ENCODE results near the gene SAMD10.
"Not testable (repeated sequence)": the region's sequence is repeated elsewhere in the genome, so short reads cannot be mapped to it uniquely, and the experiment has no call there.

SAMD10 gene

DNA sequence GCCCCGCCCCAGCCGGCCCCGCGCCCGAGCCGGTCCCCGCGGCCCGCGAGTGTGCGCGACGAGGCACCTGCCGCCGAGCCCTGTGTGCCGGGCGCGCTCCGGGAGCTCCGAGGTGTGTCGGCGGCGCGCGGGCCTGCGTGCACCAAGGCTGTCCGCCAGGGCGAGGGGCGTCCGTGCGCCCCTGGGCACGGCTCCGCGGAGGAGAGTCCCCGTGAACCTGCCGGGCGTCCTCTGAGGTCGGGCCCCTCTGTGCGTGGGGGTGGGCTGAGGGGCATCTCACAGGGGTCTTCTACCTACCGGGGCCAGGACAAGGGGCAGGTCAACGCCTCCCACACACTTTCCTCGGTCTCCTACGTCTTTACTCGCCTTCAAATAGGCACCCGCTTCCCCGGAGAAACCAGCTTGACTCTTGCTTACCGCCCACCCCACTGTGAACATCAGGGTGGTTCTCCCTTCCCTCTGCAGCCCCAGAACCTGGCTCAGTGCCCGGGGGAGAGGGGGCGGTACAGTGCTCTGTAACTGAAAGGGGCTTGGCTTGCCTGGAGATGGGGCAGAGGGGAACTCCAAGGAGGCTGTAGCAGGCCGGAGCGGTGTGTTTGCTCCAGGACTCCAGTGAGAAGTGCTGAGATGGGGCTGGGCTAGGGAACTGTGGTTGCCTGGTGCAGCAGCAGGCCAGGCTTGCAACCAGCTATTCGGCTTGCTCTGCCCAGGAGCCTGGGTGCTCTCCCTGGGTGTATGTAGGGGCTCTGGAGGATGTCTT is at the start of gene SAMD10:
Gene SAMD10, minus strand, starts transcription at position 86 of the 760 bp plus-strand sequence. CDS start 175 bp downstream, outside the sequence.
- DNase-seq, result peak; percentile 51
- in situ Hi-C loops (cut with HindIII; ENCODE audit: low pct_ligation_motif_present, low pct_unique_long_range_greater_than_20kb, low sequenced_read_pairs), result no loop called here

DNA sequence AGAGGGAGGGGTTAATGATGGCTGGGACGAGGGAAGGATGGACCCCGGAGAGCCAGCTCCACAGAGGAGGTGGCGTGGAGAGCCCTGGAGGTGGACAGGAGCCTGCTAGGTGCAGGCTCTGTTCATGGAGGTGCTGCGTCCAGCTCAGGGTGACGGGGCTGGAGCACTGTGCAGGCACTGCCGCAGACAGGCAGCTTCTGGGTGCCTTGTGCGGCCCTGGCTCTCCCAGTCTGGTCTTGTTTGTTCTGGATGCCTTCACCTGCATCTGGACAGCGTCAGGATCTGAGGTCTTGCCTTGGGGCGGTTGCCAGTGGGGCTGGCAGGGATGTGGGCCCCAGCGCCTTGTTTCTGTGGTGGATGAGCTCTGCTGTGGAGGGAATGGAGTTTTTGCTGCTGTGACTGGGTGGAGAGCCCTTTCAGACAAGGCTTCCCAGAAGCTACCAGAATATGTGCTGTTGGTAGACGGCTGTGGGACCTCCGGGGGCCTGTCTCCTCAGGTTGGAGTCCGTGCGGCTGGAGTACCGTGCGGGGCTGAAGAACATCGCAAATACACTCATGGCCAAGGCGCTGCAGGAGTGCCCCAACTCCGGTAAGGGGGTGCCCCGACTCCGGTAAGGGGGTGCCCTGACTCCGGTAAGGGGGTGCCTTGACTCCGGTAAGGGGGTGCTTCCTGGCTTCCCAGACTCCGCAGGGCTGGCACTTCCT is 48.7 kb upstream of the SAMD10 start:
- no peak for DNase-seq

DNA sequence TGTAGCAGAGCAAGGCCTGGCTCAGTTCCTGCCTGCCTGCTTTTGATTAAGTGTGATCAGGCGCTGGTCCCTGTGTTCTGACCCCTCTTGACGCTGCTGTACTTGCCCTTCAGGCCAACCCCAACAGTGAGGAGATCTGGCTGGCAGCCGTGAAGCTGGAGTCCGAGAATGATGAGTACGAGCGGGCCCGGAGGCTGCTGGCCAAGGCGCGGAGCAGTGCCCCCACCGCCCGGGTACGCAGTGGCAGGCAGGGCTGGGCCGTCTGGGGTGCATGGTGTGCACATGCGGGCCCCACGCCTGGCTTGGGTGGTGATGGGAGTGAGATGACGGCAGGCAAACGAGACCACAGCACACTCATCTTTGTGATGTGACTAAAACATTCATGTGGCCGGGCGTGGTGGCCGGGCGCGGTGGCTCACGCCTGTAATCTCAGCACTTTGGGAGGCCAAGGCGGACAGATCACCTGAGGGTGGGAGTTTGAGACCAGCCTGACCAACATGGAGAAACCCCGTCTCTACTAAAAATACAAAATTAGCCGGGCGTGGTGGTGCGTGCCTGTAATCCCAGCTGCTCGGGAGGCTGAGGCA is 46.5 kb upstream of the SAMD10 start:
- in situ Hi-C loops (cut with HindIII; ENCODE audit: low pct_ligation_motif_present, low pct_unique_long_range_greater_than_20kb, low sequenced_read_pairs), result no loop called here
- no peak for DNase-seq

More for the DNA sequence above, 48.7 kb upstream of the SAMD10 start:
- in situ Hi-C loops (cut with HindIII; ENCODE audit: low pct_ligation_motif_present, low pct_unique_long_range_greater_than_20kb, low sequenced_read_pairs), result no loop called here

DNA sequence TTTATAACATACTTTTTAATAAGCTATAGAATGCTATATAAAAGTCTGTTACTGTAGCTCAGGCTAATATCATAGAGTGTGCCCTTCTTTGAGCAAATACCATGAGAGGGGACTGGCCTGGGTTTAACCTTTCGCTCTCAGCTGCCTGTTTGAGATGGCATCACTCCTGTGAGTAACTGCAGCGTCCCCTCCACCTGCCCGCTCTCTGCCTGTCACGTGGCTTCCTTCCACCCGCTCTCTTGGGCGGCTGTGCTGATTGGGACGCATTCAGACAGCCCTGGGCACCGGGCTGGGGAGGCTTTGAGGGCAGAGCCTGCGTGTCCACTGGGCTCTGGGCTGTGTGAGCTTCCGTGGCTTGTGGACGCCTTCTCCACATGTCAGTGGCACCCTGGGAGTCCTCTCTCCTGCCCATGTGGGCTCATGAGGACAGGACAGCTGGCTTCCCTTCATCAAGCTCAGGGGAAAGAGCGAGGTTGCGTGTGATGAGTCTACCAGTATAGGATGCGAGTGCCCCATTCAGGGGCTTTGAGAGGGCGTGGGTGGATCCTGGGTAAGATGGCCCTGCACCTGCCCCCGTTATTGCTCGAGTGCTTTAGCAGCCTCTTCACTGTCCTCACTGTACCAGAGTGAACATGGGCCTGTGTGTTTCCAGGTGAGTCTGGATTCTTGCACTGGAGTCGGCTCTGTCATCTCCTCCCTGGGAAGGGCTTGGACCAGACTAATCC is 45.8 kb upstream of the SAMD10 start:
- no peak for DNase-seq
- in situ Hi-C loops (cut with HindIII; ENCODE audit: low pct_ligation_motif_present, low pct_unique_long_range_greater_than_20kb, low sequenced_read_pairs), result no loop called here

DNA sequence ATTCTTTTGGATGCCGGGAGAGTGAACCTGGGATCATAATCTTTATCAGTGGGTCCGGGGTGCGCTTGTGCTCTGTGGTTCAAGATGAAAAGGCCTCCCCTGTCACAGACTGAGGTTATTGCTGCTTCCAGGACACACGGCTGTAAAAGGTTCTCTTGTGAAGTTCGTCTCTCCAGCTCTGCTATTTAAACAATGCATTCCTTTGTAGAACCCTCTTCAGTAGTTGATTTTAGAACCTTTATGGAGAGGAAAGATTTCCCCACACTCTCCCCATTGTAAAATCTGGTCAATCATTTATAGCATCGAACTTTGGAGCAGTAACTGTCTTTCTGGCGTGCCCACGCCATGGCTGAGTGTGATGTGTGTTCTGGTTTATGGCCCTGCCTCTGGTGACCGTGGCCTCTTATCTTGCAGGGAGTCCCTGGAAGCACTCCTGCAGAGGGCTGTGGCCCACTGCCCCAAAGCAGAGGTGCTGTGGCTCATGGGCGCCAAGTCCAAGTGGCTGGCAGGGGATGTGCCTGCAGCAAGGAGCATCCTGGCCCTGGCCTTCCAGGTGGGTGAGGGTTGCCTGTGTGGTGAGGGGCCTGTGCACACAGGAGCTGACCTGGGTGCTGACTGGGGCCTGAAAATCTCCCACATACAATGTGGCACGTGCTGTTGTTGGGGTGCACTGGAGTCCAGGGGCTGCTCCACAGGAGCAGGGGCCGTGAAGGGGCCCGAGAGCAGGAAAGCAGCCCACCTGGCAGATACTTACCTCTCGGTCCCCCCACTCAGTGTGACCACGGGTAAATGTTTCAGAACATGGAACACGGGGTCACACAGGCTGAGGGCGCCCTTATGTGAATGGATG is 44.9 kb upstream of the SAMD10 start:
- DNase-seq, result no peak
- in situ Hi-C loops (cut with HindIII; ENCODE audit: low pct_ligation_motif_present, low pct_unique_long_range_greater_than_20kb, low sequenced_read_pairs), result no loop called here

DNA sequence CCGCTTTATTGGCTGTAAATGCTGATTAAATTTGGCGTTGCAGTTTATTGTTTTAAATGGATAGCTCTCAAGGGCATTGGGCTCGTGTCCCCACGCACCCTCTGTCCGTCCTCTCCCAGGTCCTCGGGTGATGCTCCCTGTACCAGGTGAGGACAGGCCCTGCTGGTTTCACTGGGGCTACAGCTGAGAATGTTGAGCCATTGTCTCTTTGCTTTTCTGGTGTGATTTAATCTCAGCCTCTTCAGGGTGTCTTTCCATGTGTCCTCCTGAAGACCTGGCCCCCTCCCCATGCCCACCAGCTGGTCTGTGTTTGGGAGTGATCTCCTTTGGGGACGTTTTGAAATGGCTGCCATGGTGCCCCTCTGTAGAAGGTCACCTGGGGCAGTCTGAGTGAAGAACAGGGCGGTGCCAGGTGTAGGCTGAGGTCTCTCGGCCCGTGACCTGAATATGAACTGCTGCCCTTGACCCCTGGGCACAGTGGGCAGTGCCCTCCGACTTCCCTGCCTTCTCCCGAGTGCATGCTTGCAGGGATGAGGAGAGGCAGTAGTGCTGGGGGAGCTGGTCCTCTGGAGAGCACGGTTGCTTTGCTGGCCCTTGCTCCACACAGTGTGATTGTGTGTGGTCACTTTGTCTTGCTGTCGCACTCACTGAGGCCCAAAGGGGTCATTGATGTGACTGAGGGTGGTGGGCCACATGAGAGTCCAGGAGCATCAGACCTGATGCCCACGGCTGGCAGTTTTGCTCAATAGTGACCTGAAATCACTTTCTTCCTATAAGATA is 44.1 kb upstream of the SAMD10 start:
- DNase-seq, result no peak
- in situ Hi-C loops (cut with HindIII; ENCODE audit: low pct_ligation_motif_present, low pct_unique_long_range_greater_than_20kb, low sequenced_read_pairs), result no loop called here

DNA sequence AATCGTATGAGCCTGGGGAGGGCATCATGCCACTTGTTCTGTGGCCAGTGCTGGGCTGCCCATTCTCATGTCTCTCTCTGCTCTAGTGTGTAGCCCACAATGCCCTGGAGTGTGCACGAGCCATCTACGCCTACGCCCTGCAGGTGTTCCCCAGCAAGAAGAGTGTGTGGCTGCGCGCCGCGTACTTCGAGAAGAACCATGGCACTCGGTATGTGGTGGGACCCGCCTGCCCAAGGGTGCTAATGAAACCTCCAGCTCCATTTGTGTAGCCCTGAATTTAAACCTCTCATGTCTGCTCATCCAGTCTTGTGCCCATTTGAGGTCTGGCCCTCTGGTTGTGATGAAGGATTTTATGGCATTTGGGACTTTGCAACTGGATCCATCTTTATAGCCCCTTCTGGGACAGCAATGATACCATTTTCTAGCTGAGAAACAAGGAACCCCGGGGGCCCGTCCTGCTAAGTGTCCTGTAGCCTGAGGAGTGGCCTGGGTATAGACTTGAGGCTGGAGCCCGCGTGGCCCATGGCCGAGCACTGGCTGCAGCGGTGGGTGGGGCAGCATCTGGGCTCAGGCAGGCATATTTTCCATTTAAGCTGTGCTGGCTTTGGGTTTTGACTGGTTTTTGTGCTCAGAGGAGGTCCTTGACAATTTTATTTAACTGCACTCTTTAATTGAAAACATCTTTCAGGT is 43.4 kb upstream of the SAMD10 start:
- DNase-seq, result no peak
- in situ Hi-C loops (cut with HindIII; ENCODE audit: low pct_ligation_motif_present, low pct_unique_long_range_greater_than_20kb, low sequenced_read_pairs), result no loop called here

DNA sequence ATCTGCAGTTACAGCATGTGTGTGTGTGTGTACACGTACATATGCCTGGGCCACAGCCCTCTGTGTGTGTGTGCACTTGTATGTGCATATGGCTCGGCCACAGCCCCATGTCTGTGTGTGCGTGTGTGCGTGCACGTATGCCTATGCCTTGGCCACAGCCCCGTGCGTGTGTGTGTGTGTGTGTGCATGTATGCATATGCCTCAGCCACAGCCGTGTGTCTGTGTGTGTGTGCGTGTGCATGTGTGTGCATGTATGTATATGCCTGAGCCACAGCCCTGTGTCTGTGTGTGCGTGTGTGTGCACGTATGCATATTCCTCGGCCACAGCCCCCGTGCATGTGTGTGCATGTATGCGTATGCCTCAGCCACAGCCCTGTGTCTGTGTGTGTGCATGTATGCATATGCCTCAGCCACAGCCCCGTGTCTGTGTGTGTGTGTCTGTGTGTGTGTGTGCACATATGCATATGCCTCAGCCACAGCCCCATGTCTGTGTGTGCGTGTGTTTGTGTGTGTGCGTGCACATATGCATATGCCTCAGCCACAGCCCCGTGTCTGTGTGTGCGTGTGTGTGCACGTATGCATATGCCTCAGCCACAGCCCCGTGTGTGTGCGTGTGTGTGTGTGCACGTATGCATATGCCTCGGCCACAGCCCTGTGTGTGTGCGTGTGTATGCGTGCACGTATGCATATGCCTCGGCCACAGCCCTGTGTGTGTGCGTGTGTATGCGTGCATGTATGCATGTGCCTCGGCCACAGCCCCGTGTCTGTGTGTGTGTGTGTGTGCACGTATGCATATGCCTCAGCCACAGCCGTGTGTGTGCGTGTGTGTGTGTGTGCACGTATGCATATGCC is 41.9 kb upstream of the SAMD10 start:
- in situ Hi-C loops (cut with HindIII; ENCODE audit: low pct_ligation_motif_present, low pct_unique_long_range_greater_than_20kb, low sequenced_read_pairs), result no loop called here
- no peak for DNase-seq

DNA sequence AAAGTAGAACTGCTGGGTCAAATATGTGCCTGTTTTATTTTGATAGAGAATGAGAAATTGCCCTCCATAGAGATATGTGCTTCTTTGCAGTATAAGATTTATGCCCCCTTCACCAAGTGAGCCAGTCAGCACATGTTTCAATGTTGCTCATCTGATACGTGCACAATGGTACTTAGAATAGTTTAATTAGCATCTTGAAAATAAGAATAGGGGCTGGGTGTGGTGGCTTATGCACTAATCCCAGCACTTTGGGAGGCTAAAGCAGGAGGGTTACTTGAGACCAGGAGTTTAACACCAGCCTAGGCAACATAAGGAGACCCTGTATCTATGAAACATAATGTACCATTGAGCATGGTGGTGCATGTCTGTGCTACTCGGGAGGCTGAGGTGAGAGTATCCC is 36.2 kb upstream of the SAMD10 start:
- DNase-seq, result no peak
- in situ Hi-C loops (cut with HindIII; ENCODE audit: low pct_ligation_motif_present, low pct_unique_long_range_greater_than_20kb, low sequenced_read_pairs), result no loop called here

DNA sequence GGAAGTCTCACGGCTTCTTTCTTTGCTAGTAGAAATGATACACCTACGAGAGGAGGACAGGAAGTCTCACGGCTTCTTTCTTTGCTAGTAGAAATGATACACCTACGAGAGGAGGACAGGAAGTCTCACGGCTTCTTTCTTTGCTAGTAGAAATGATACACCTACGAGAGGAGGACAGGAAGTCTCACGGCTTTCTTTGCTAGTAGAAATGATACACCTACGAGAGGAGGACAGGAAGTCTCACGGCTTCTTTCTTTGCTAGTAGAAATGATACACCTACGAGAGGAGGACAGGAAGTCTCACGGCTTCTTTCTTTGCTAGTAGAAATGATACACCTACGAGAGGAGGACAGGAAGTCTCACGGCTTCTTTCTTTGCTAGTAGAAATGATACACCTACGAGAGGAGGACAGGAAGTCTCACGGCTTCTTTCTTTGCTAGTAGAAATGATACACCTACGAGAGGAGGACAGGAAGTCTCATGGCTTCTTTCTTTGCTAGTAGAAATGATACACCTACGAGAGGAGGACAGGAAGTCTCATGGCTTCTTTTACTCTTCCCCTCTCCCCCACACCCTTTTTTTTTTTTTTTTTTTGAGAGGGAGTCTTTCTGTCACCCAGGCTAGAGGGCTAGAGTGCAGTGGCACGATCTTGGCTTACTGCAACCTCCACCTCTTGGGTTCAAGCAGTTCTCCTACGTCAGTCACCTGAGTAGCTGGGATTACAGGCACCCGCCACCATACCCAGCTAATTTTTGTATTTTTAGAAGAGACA is 33.1 kb upstream of the SAMD10 start:
- DNase-seq; in situ Hi-C loops (cut with HindIII; ENCODE audit: low pct_ligation_motif_present, low pct_unique_long_range_greater_than_20kb, low sequenced_read_pairs): not testable (repeated sequence)

DNA sequence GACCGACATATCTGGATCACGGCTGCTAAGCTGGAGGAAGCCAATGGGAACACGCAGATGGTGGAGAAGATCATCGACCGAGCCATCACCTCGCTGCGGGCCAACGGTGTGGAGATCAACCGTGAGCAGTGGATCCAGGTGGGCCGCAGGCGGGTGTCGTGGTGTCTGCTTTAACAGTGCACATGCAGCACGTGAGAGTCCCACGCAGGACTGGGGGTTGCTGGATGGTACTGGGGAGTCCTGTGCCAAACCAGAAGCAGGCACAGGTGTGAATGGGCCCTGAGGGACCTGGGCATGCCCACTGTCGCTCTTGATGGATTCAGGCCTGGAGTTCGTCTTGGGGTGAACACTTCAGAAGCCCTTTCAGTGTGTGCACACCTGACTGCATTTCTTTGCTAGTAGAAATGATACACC is 31.9 kb upstream of the SAMD10 start:
- in situ Hi-C loops (cut with HindIII; ENCODE audit: low pct_ligation_motif_present, low pct_unique_long_range_greater_than_20kb, low sequenced_read_pairs), result no loop called here
- no peak for DNase-seq

DNA sequence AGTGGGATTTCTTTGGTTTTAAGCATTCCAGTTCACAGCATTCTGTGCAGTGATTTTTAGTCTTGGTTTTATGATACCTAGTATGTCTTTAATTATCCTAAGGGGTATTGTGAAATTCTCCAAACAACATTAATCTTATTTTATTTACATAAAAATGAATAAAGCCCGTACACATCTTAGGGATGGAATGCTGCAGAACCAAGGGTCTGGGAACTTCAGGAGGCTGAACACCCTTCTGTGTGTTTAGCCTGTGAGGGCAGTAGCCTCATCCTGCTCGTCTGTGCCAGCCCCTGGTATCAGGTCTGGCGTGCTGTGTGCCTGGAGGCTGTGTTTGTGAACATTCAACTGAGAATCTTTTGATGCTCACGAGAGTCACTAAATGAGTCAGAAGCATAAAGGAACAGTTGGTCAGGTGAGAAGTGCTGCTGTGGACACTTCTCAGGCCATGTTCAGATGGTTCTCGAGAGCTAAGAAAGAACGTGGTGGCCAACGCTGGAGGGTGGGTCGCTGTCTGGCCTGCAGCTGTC is 31.3 kb upstream of the SAMD10 start:
- in situ Hi-C loops (cut with HindIII; ENCODE audit: low pct_ligation_motif_present, low pct_unique_long_range_greater_than_20kb, low sequenced_read_pairs), result no loop called here

DNA sequence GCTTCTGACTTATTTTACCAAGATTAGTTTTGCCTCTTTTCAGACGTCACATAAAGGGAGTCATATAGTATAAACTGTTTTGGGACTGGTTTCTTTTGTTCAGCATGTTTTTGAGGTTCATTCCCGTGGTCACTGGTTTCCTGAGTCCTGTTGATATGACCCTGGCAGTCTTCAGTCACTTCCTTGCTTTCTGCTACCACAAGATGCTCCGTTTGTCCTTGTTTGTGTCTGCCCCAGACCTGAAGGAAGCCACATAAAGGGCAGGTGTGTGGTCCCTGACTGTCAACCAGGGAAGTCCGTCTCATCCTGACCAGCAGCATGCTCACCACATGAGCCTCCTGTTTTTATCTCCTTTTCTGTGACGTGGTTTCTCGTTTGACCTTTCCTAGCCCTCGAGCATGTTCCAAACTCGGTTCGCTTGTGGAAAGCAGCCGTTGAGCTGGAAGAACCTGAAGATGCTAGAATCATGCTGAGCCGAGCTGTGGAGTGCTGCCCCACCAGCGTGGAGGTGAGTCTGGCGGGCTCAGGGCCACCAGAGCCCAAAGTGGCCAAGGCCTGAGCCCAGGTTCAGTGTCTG is 30.5 kb upstream of the SAMD10 start:
- in situ Hi-C loops (cut with HindIII; ENCODE audit: low pct_ligation_motif_present, low pct_unique_long_range_greater_than_20kb, low sequenced_read_pairs), result no loop called here
- no peak for DNase-seq

More for the DNA sequence above, 31.3 kb upstream of the SAMD10 start:
- no peak for DNase-seq

DNA sequence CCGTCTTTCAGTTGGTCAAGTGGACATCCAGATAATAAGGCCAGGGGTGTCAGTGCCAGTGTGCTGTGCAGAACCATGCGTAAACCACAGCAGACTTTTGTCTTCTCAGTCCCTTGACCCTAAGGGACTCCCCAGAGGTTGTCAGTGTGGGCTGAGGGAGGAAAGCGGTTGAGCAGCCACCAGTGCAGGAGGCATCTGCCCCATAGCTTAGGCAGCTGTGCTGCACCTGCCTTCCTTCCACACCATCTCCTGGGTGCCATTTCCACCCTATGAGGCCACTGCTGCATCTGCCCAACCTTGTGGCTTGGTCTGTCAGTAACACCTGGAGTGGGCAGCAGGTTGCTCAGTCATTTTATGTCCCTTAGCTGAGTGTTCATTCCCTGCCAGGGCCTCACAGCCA is 27.5 kb upstream of the SAMD10 start:
- no peak for DNase-seq
- in situ Hi-C loops (cut with HindIII; ENCODE audit: low pct_ligation_motif_present, low pct_unique_long_range_greater_than_20kb, low sequenced_read_pairs), result no loop called here

DNA sequence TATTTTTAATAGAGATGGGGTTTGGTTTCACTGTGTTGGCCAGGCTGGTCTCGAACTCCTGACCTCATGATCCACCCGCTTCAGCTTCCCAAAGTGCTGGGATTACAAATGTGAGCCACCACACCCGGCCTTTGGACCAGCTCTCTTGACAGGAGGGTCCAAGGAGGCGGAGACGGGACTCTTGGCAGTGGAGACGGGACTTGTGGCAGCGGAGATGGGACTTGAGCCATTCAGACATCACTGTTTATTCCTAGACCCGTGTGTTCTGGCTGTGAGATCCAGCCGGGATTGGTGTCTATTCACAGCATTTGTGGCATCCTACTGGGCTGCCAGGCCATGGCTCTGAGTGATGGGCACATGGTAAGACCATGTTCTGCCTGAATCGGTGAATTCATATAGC is 27.0 kb upstream of the SAMD10 start:
- DNase-seq, result no peak

More for the DNA sequence above, 27.0 kb upstream of the SAMD10 start:
- in situ Hi-C loops (cut with HindIII; ENCODE audit: low pct_ligation_motif_present, low pct_unique_long_range_greater_than_20kb, low sequenced_read_pairs), result no loop called here
